OCI-LY7 (cell line): ENCODE data around the gene DHRS3. TPM values are rescaled to one million over a fixed set of nuclear protein-coding genes. Genes with fewer than 3 reads are reported as not detected.

ENCODE experiments used
- BruUV-seq: library from RNA; stranded (reverse); fragments of 400-500 nt; replicated peaks from 2 replicates; lab custom pipeline; 2021; lab: Mats Ljungman, UMichigan
- CTCF ChIA-PET: fragments of 300-600 bp; sonication (Branson Sonifier 250); formaldehyde crosslinking; loops from one replicate; lab custom pipeline; 2022; ENCODE audit warnings: antibody characterized with exemption; ENCODE audit not compliant: unreplicated experiment; lab: Charles Lee
- POLR2A ChIA-PET: fragments of 300-600 bp; sonication (Branson Sonifier 250); formaldehyde crosslinking; loops from one replicate; lab custom pipeline; 2022; ENCODE audit warnings: antibody characterized with exemption; lab: Charles Lee
- DNase-seq: peaks from one replicate; pipeline ENCODE4 v3.0.0-alpha.2; 2015; ENCODE audit warnings: low spot score
- H2AFZ ChIP-seq: fragments of 200-600 bp; sonication (generic), shearing (Covaris generic); 2 replicates; pipeline ENCODE4 v1.6.1; 2014; ENCODE audit warnings: mild to moderate bottlenecking, antibody characterized with exemption, low read length, moderate library complexity
- H3K27ac ChIP-seq: fragments of 200-600 bp; sonication (generic); 2 replicates; pipeline ENCODE4 v1.5.1; 2014; ENCODE audit warnings: mixed run types, low read depth, mild to moderate bottlenecking, moderate library complexity, low read length, inconsistent platforms; ENCODE audit not compliant: poor library complexity, severe bottlenecking
- H3K36me3 ChIP-seq: fragments of 200-600 bp; sonication (generic); 2 replicates; pipeline ENCODE4 v1.6.1; 2014; ENCODE audit warnings: mild to moderate bottlenecking, antibody characterized with exemption, low read length, moderate library complexity, mixed read lengths; ENCODE audit not compliant: insufficient read depth
- H3K4me1 ChIP-seq: fragments of 200-600 bp; sonication (generic); 2 replicates; pipeline ENCODE4 v1.5.1; 2014; ENCODE audit warnings: mild to moderate bottlenecking, low read length; ENCODE audit not compliant: insufficient read depth, poor library complexity, severe bottlenecking
- H3K4me2 ChIP-seq: fragments of 200-600 bp; sonication (generic); 2 replicates; pipeline ENCODE4 v1.6.1; 2014; ENCODE audit warnings: mild to moderate bottlenecking, low read length
- H3K4me3 ChIP-seq: fragments of 200-600 bp; sonication (generic); 2 replicates; pipeline ENCODE4 v1.5.1; 2014; ENCODE audit warnings: mild to moderate bottlenecking, low read depth, low read length; ENCODE audit not compliant: poor library complexity, severe bottlenecking
- H3K79me2 ChIP-seq: fragments of 200-600 bp; sonication (generic); 2 replicates; pipeline ENCODE4 v1.6.1; 2016; ENCODE audit warnings: low read depth, mild to moderate bottlenecking, low read length, moderate library complexity, mixed read lengths; ENCODE audit not compliant: insufficient read depth
- H3K9me2 ChIP-seq: fragments of 200-600 bp; sonication (generic); 2 replicates; pipeline ENCODE4 v1.6.1; 2016; ENCODE audit warnings: mild to moderate bottlenecking, low read length, mixed read lengths; ENCODE audit not compliant: insufficient read depth
- H3K9me3 ChIP-seq: fragments of 200-600 bp; sonication (generic); 2 replicates; pipeline ENCODE4 v1.6.1; 2014; ENCODE audit warnings: mild to moderate bottlenecking, mixed run types, low read length, mixed read lengths
- H4K20me1 ChIP-seq: fragments of 200-600 bp; sonication (generic); 2 replicates; pipeline ENCODE4 v1.6.1; 2014; ENCODE audit warnings: mild to moderate bottlenecking, antibody characterized with exemption, low read length, moderate library complexity, mixed read lengths; ENCODE audit not compliant: insufficient read depth
- CTCF ChIP-seq: fragments of 200-600 bp; sonication (generic); conservative IDR thresholded peaks from 2 replicates; pipeline ENCODE4 v1.5.1; 2014; ENCODE audit warnings: mild to moderate bottlenecking, antibody characterized with exemption, low read length, moderate library complexity, mixed read lengths
- EZH2phosphoT487 ChIP-seq: fragments of 200-600 bp; sonication (generic); IDR thresholded peaks from 2 replicates; pipeline ENCODE4 v1.6.1; 2018; ENCODE audit warnings: low read depth, borderline replicate concordance, mild to moderate bottlenecking, mixed run types, antibody characterized with exemption, low read length, moderate library complexity, mixed read lengths
- intact Hi-C: fragments of 100-400 bp; cut with micrococcal nuclease; formaldehyde crosslinking; loops from one replicate; pipeline ENCODE4 v1.10.0; 2022; ENCODE audit not compliant: unreplicated experiment
- total RNA-seq, 2 experiments: library from RNA; depleted of rRNA in 1 of 2; stranded (reverse); fragments of >200 nt in 1 of 2; shearing (Covaris generic) in 1 of 2; gene quantifications; 2 replicates each; pipeline ENCODE4 v1.2.3, GENCODE V29; 2014 to 2022

The DHRS3 gene
- total RNA-seq, 2 experiments from 2014 or later: not detected

GRCh38 chr1:12561121-12561520 is 56.9 kb downstream of the DHRS3 start:
- H3K9me2 ChIP-seq: no peaks in the 10 kb centered on the region
- no peak overlapping the region for H3K4me3 ChIP-seq
- no peak overlapping the region for H3K27ac ChIP-seq
- no peak overlapping the region for H3K4me2 ChIP-seq
- ChIA-PET POLR2A (no interaction called here), CTCF (no interaction called here)
- H3K36me3 ChIP-seq: no peaks in the 10 kb centered on the region
- no TSS peak for BruUV-seq
- intact Hi-C loops: no loop called here
- H3K79me2 ChIP-seq: no peaks in the 10 kb centered on the region
- TF ChIP-seq EZH2phosphoT487 (no peak), CTCF (no peak)
- no peaks in the 10 kb centered on the region for H4K20me1 ChIP-seq
- no peaks in the 10 kb centered on the region for H3K4me1 ChIP-seq
- DNase-seq: no peak
- H3K9me3 ChIP-seq: no peaks in the 10 kb centered on the region
- H2AFZ ChIP-seq: no peak overlapping the region

DNA sequence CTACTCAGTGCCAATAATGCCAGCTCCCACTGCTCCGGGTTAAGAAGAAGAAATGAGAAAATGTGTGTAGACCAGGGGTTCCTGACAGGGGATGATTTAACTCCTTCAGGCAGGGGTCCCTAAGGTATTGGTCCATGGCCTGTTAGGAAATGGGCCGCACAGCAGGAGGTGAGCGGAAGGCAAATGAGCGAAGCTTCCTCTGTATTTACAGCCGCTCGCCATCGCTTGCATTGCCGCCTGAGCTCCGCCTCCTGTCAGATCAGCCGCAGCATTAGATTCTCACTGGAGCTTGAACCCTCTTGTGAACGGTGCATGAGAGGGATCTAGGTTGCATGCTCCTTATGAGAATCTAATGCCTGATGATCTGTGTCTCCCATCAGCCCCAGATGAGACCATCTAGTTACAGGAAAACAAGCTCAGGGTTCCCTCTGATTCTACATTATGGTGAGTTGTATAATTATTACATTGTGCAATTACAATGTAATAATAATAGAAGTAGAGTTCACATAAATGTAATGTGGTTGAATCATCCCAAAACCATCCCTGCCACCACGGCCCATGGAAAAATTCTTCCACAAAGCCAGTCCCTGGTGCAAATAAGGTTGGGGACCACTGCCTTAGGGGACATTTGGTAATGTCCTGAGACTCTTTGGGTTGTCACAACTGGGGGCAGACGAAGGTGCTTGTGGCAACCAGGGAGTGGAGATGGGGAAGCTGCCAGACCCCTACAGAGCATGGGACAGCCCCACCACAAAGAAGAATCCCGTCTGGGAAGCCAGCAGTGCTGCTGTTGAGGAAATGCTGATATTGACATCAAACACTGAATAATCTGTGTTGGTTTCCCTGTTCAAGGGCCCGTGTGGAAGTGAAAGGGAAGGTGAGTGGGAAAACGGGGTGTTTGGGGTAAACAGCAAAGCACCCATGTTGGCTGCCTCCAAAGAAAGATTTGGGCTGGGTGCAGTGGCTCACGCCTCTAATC is 60.8 kb downstream of the DHRS3 start:
- ChIA-PET POLR2A (interaction anchor here (0.6 kb wide), 1 partner anchor 12 kb away, joined by 3 read pairs; no protein-coding TSS in a partner anchor), CTCF (no interaction called here)
- no peak overlapping the region for H3K27ac ChIP-seq

More for the DNA sequence above, 60.8 kb downstream of the DHRS3 start:
- Histone ChIP-seq H3K4me2 (no peak overlapping the region), H3K36me3 (no peaks in the 10 kb centered on the region), H3K9me2 (no peaks in the 10 kb centered on the region), H2AFZ (no peak overlapping the region), H4K20me1 (no peaks in the 10 kb centered on the region), H3K79me2 (no peaks in the 10 kb centered on the region), H3K9me3 (no peaks in the 10 kb centered on the region), H3K4me3 (no peak overlapping the region), H3K4me1 (no peaks in the 10 kb centered on the region)
- intact Hi-C loops: no loop called here
- no TSS peak for BruUV-seq
- TF ChIP-seq EZH2phosphoT487 (no peak), CTCF (no peak)
- no peak for DNase-seq
